K562 (cell line): ENCODE measurements around the gene C10orf95. TPM values are rescaled to one million over a fixed set of nuclear protein-coding genes. Genes with fewer than 3 reads are reported as not detected.

Source experiments
- ARID1B ChIP-seq: fragments of 450-650 bp; IDR thresholded peaks from 2 replicates; pipeline ENCODE4 v1.6.1; 2016; ENCODE audit warnings: antibody characterized with exemption, mild to moderate bottlenecking, inconsistent platforms
- ARID3A ChIP-seq: IDR thresholded peaks from 2 replicates; pipeline ENCODE4 v1.6.1; 2012; ENCODE audit warnings: low read depth, low read length, improper control_type of control experiment, borderline replicate concordance
- C11orf30 ChIP-seq: fragments of 450-650 bp; IDR thresholded peaks from 2 replicates; pipeline ENCODE4 v1.6.1; 2016; ENCODE audit warnings: low read depth, mild to moderate bottlenecking
- CGGBP1 ChIP-seq: fragments of 250-450 bp; sonication (Bioruptor Pico); IDR thresholded peaks from 2 replicates; pipeline ENCODE4 v1.9.0; 2021; ENCODE audit warnings: mild to moderate bottlenecking
- CTBP1 ChIP-seq: fragments of 450-650 bp; IDR thresholded peaks from 2 replicates; pipeline ENCODE4 v1.6.1; 2016; ENCODE audit warnings: borderline replicate concordance
- EHMT2 ChIP-seq: fragments of 450-650 bp; IDR thresholded peaks from 2 replicates; pipeline ENCODE4 v1.6.1; 2018; ENCODE audit warnings: antibody characterized with exemption
- EP300 ChIP-seq: IDR thresholded peaks from 2 replicates; pipeline ENCODE4 v1.6.1; 2012; ENCODE audit warnings: low read length, improper control_type of control experiment
- FOSL1 ChIP-seq: fragments of 200-800 bp; sonication (Bioruptor generic); conservative IDR thresholded peaks from 2 replicates; pipeline ENCODE4 v1.6.1; 2016; ENCODE audit warnings: missing genetic modification characterization, missing compliant biosample characterization
- FOXA1 ChIP-seq: fragments of 450-650 bp; IDR thresholded peaks from 2 replicates; pipeline ENCODE4 v1.6.1; 2016; ENCODE audit warnings: mild to moderate bottlenecking, borderline replicate concordance
- FOXA3 ChIP-seq, 2 experiments: fragments of 450-650 bp in 1 of 2; sonication (generic) in 1 of 2; formaldehyde crosslinking; IDR thresholded peaks in 1 of 2; conservative IDR thresholded peaks in 1 of 2; 2 replicates each; pipeline versions ENCODE4 v1.4.0 to v1.8.0; 2020 to 2022; ENCODE audit warnings: mild to moderate bottlenecking in 2 of 2, missing genetic modification reagents in 1 of 2
- FOXJ2 ChIP-seq: fragments of 200-800 bp; sonication (Bioruptor generic); IDR thresholded peaks from 2 replicates; pipeline ENCODE4 v1.6.1; 2016; ENCODE audit warnings: missing genetic modification characterization, missing compliant biosample characterization
- GATAD2B ChIP-seq: fragments of 450-650 bp; IDR thresholded peaks from 2 replicates; pipeline ENCODE4 v1.6.1; 2017; ENCODE audit warnings: mild to moderate bottlenecking, borderline replicate concordance
- IFI16 ChIP-seq: fragments of 250-450 bp; sonication (Bioruptor Pico); IDR thresholded peaks from 2 replicates; pipeline ENCODE4 v2.1.2; 2022; ENCODE audit warnings: mild to moderate bottlenecking, inconsistent platforms
- KDM1A ChIP-seq, 2 experiments: fragments of 450-650 bp; IDR thresholded peaks; 2 replicates each; pipeline ENCODE4 v1.6.1; 2016; ENCODE audit warnings: mild to moderate bottlenecking in 2 of 2
- KLF6 ChIP-seq: fragments of 250-450 bp; sonication (Bioruptor Pico); IDR thresholded peaks from 2 replicates; pipeline ENCODE4 v1.4.0; 2020; ENCODE audit warnings: mild to moderate bottlenecking, moderate library complexity, borderline replicate concordance
- LARP7 ChIP-seq: fragments of 450-650 bp; IDR thresholded peaks from 2 replicates; pipeline ENCODE4 v1.6.1; 2016
- MYC ChIP-seq, 2 experiments: fragments of 250-450 bp in 1 of 2; sonication (Bioruptor Pico) in 1 of 2; IDR thresholded peaks; 2 replicates each; pipeline versions ENCODE4 v1.5.1 to v1.6.1; 2012 to 2021; ENCODE audit warnings: low read depth in 2 of 2, borderline replicate concordance in 1 of 2, improper control_type of control experiment in 1 of 2, low read length in 1 of 2, mild to moderate bottlenecking in 1 of 2, moderate library complexity in 1 of 2
- POLR3A ChIP-seq: IDR thresholded peaks from 2 replicates; pipeline ENCODE4 v1.6.1; 2011; ENCODE audit warnings: borderline replicate concordance, mild to moderate bottlenecking, moderate library complexity; ENCODE audit not compliant: insufficient read length, insufficient read depth; ENCODE audit errors: extremely low read depth
- PTRF ChIP-seq: fragments of 450-650 bp; IDR thresholded peaks from 2 replicates; pipeline ENCODE4 v1.6.1; 2016; ENCODE audit warnings: mild to moderate bottlenecking, missing genetic modification characterization, missing compliant biosample characterization
- RBM34 ChIP-seq: fragments of 200-400 bp; formaldehyde crosslinking; IDR thresholded peaks from 2 replicates; pipeline ENCODE4 v1.6.1; 2018; ENCODE audit warnings: low read length, borderline replicate concordance; ENCODE audit not compliant: insufficient read depth
- SMAD1 ChIP-seq: fragments of 150-350 bp; IDR thresholded peaks from 2 replicates; pipeline ENCODE4 v1.6.1; 2014; ENCODE audit warnings: low read length, low read depth; ENCODE audit not compliant: partially characterized antibody
- SMAD3 ChIP-seq: fragments of 450-650 bp; formaldehyde crosslinking; conservative IDR thresholded peaks from 2 replicates; pipeline ENCODE4 v1.4.0; 2020; ENCODE audit warnings: mild to moderate bottlenecking
- SMARCE1 ChIP-seq: fragments of 450-650 bp; IDR thresholded peaks from 2 replicates; pipeline ENCODE4 v1.7.1; 2016; ENCODE audit warnings: mild to moderate bottlenecking
- TRIM24 ChIP-seq, 2 experiments: fragments of 450-650 bp; IDR thresholded peaks; 2 replicates each; pipeline ENCODE4 v1.6.1; 2016
- ZNF311 ChIP-seq: fragments of 250-450 bp; sonication (Bioruptor Pico); IDR thresholded peaks from 2 replicates; pipeline ENCODE4 v1.4.0; 2020; ENCODE audit warnings: mild to moderate bottlenecking, moderate library complexity
- ZNF384 ChIP-seq: IDR thresholded peaks from 2 replicates; pipeline ENCODE4 v1.6.1; 2012; ENCODE audit warnings: low read depth, low read length, improper control_type of control experiment
- ZNF445 ChIP-seq: fragments of 250-450 bp; sonication (Bioruptor Pico); IDR thresholded peaks from 2 replicates; pipeline ENCODE4 v1.4.0; 2020; ENCODE audit warnings: low read depth, mild to moderate bottlenecking, moderate library complexity
- ZNF668 ChIP-seq: fragments of 250-450 bp; sonication (Bioruptor Pico); IDR thresholded peaks from 2 replicates; pipeline ENCODE4 v1.8.0; 2022; ENCODE audit warnings: mild to moderate bottlenecking, inconsistent platforms
- ZNF79 ChIP-seq: fragments of 250-450 bp; sonication (Bioruptor Pico); IDR thresholded peaks from 2 replicates; pipeline ENCODE4 v1.4.0; 2020; ENCODE audit warnings: low read depth, mild to moderate bottlenecking, moderate library complexity
- polyA plus RNA-seq, 8 experiments: library from polyadenylated mRNA; depleted of rRNA in 4 of 8; stranded (reverse) in 5 of 8; unstranded in 3 of 8; fragments of >200 nt; fragmentation: Nextera tagmentation in 2 of 8; fragmentation: Illumina TruSeq in 1 of 8; extraction: Ambion mirVana in 2 of 8; extraction: Trizol in 1 of 8; gene quantifications; 2 replicates each; pipeline versions ENCODE4 v1.2.1 to v1.2.3, GENCODE V29; 2011 to 2014; ENCODE audit warnings: inconsistent platforms in 1 of 8, missing spikeins in 1 of 8
- total RNA-seq, 7 experiments: library from RNA; depleted of rRNA in 6 of 7; stranded (reverse); fragments of >200 nt in 6 of 7; fragmentation: Illumina TruSeq in 2 of 7; extraction: Trizol in 2 of 7; gene quantifications; 2 replicates each; pipeline versions ENCODE4 v1.2.1 to v1.2.3, GENCODE V29; 2011 to 2021; ENCODE audit warnings: low replicate concordance in 1 of 7

Gene C10orf95
- total and polyA plus RNA-seq, 9 of the 15 experiments (the other 6 are each of a cell fraction or from before 2014, with no cell fraction given), result 0.03 to 0.41 (median 0.17) TPM; not detected in 1

- TF ChIP-seq SMAD1, result no peak
- no peak for TF ChIP-seq KDM1A (IDR thresholded peaks at IDR 0.05)
- TF ChIP-seq ARID1B, result peak; percentile 90
- TF ChIP-seq SMARCE1, result peak; percentile 84
- TF ChIP-seq MYC (IDR thresholded peaks at IDR 0.05; ENCODE audit: low read depth, low read length), result peak; percentile 62
- no peak for TF ChIP-seq MYC (CRISPR knock-in tag; IDR thresholded peaks at IDR 0.05; ENCODE audit: borderline replicate concordance, low read depth)
- TF ChIP-seq FOSL1 (tag), result peak; percentile 95
- no peak for TF ChIP-seq ZNF79
- TF ChIP-seq GATAD2B, result peak; percentile 16; the same call in 1 of the 2 replicates
- TF ChIP-seq LARP7, result no peak
- peak; percentile 85 to 89 for TF ChIP-seq TRIM24 (IDR thresholded peaks at IDR 0.05)
- no peak for TF ChIP-seq CGGBP1
- no peak for TF ChIP-seq EHMT2
- TF ChIP-seq CTBP1, result peak; percentile 88
- TF ChIP-seq SMAD3 (CRISPR knock-in tag), result peak; percentile 79
- TF ChIP-seq RBM34, result no peak
- no peak for TF ChIP-seq ZNF384
- TF ChIP-seq C11orf30, result peak; percentile 37; the same call in 1 of the 2 replicates
- TF ChIP-seq ZNF668 (CRISPR knock-in tag), result 0 out of 2 replicates have a peak, but pooled peaks have one; percentile 16
- TF ChIP-seq FOXA1, result no peak
- peak; percentile 88; the same call in 1 of the 2 replicates for TF ChIP-seq ARID3A
- no peak for TF ChIP-seq POLR3A
- TF ChIP-seq KLF6 (CRISPR knock-in tag), result peak; percentile 74; the same call in 1 of the 2 replicates
- TF ChIP-seq EP300, result peak; percentile 97
- 0 out of 2 replicates have a peak, but pooled peaks have one; percentile 37 for TF ChIP-seq PTRF (tag)
- no peak; the same call in 1 of the 2 replicates for TF ChIP-seq IFI16 (CRISPR knock-in tag)
- no peak for TF ChIP-seq ZNF445 (CRISPR knock-in tag)
- TF ChIP-seq FOXJ2 (tag), result peak; percentile 67; the same call in 1 of the 2 replicates
- TF ChIP-seq ZNF311, result peak; percentile 49; the same call in 1 of the 2 replicates
- no peak for TF ChIP-seq FOXA3 (CRISPR knock-in tag; conservative IDR thresholded peaks at IDR 0.05 in 1 of 2, IDR thresholded peaks at IDR 0.05 in 1 of 2)
Measured at GRCh38 chr10:102455893-102456471, 4.6 kb upstream of the C10orf95 start (continued).
